Neural cell (in vitro differentiated cells): Measurements from ENCODE around the gene PDCD4. TPM values are rescaled to one million over a fixed set of nuclear protein-coding genes. Genes with fewer than 3 reads are reported as not detected.

ENCODE experiments used
- H2AFZ ChIP-seq: fragments of 200-600, 300-800 bp; sonication (generic), shearing (Covaris generic); 2 replicates; pipeline ENCODE4 v1.6.0; 2014; ENCODE audit warnings: low read depth, mild to moderate bottlenecking, antibody characterized with exemption, low read length, moderate library complexity
- H3F3A ChIP-seq: fragments of 200-600 bp; shearing (Covaris generic); 2 replicates; pipeline ENCODE4 v1.6.1; 2016; ENCODE audit warnings: mild to moderate bottlenecking, moderate library complexity, mixed read lengths, antibody characterized with exemption, low read length; ENCODE audit not compliant: insufficient read depth, poor library complexity, severe bottlenecking
- H3K27ac ChIP-seq: fragments of 200-600, 300-800 bp; sonication (generic), shearing (Covaris generic); 2 replicates; pipeline ENCODE4 v1.5.1; 2014; ENCODE audit warnings: mild to moderate bottlenecking, low read length, moderate library complexity
- H3K27me3 ChIP-seq: fragments of 300-800, 200-600 bp; sonication (generic), shearing (Covaris generic); 2 replicates; pipeline ENCODE4 v1.6.0; 2014; ENCODE audit warnings: mild to moderate bottlenecking, low read depth, low read length, moderate library complexity; ENCODE audit not compliant: insufficient read depth
- H3K36me3 ChIP-seq: fragments of 300-800, 200-600 bp; sonication (generic), shearing (Covaris generic); 2 replicates; pipeline ENCODE4 v1.5.1; 2014; ENCODE audit warnings: mild to moderate bottlenecking, antibody characterized with exemption, low read length, moderate library complexity; ENCODE audit not compliant: insufficient read depth
- H3K4me2 ChIP-seq: fragments of 300-800, 200-600 bp; sonication (generic), shearing (Covaris generic); 2 replicates; pipeline ENCODE4 v1.6.0; 2014; ENCODE audit warnings: mild to moderate bottlenecking, low read length
- H3K4me3 ChIP-seq: fragments of 300-800, 200-600 bp; sonication (generic), shearing (Covaris generic); 2 replicates; pipeline ENCODE4 v1.5.1; 2014; ENCODE audit warnings: mild to moderate bottlenecking, low read length, moderate library complexity
- H3K79me2 ChIP-seq: fragments of 200-600 bp; shearing (Covaris generic); replicated peaks from 2 replicates; pipeline ENCODE4 v1.6.0; 2014; ENCODE audit warnings: mild to moderate bottlenecking, low read length, moderate library complexity; ENCODE audit not compliant: insufficient read depth
- H3K9ac ChIP-seq: fragments of 300-800, 200-600 bp; sonication (generic), shearing (Covaris generic); 2 replicates; pipeline ENCODE4 v1.6.1; 2016; ENCODE audit warnings: mild to moderate bottlenecking, low read length, mixed read lengths
- H3K9me2 ChIP-seq: fragments of 200-600 bp; shearing (Covaris generic); 2 replicates; pipeline ENCODE4 v1.6.1; 2016; ENCODE audit warnings: mild to moderate bottlenecking, low read length, mixed read lengths; ENCODE audit not compliant: insufficient read depth
- H3K9me3 ChIP-seq: fragments of 200-600, 300-800 bp; sonication (generic), shearing (Covaris generic); 2 replicates; pipeline ENCODE4 v1.6.1; 2016; ENCODE audit warnings: mild to moderate bottlenecking, mixed run types, low read length, moderate library complexity, mixed read lengths
- H4K20me1 ChIP-seq: fragments of 200-600 bp; shearing (Covaris generic); 2 replicates; pipeline ENCODE4 v1.6.1; 2016; ENCODE audit warnings: mild to moderate bottlenecking, mixed run types; ENCODE audit not compliant: insufficient read depth
- EP300 ChIP-seq: fragments of 450-650 bp; conservative IDR thresholded peaks from 2 replicates; pipeline ENCODE4 v1.6.1; 2014; ENCODE audit warnings: antibody characterized with exemption, mild to moderate bottlenecking, moderate library complexity; ENCODE audit not compliant: poor library complexity, severe bottlenecking
- EZH2 ChIP-seq: fragments of 200-600, 300-800 bp; shearing (Covaris generic), sonication (generic); IDR thresholded peaks from 2 replicates; pipeline ENCODE4 v1.6.1; 2014; ENCODE audit warnings: antibody characterized with exemption, low read length, borderline replicate concordance, mild to moderate bottlenecking; ENCODE audit not compliant: insufficient read depth, poor library complexity, severe bottlenecking
- MXI1 ChIP-seq: fragments of 450-650 bp; conservative IDR thresholded peaks from 2 replicates; pipeline ENCODE4 v1.6.1; 2014; ENCODE audit warnings: antibody characterized with exemption, mild to moderate bottlenecking; ENCODE audit not compliant: poor library complexity, severe bottlenecking
- POLR2AphosphoS5 ChIP-seq: IDR thresholded peaks from 2 replicates; pipeline ENCODE4 v1.6.1; 2012
- RAD21 ChIP-seq: fragments of 450-650 bp; conservative IDR thresholded peaks from 2 replicates; pipeline ENCODE4 v1.6.1; 2014; ENCODE audit warnings: antibody characterized with exemption, mild to moderate bottlenecking, moderate library complexity
- SMC3 ChIP-seq: fragments of 450-650 bp; conservative IDR thresholded peaks from 2 replicates; pipeline ENCODE4 v1.6.1; 2014; ENCODE audit warnings: antibody characterized with exemption, mild to moderate bottlenecking, moderate library complexity; ENCODE audit not compliant: poor library complexity
- TAF1 ChIP-seq: IDR thresholded peaks from 2 replicates; pipeline ENCODE4 v1.6.1; 2012; ENCODE audit warnings: low read depth
- polyA plus RNA-seq: library from polyadenylated mRNA; depleted of rRNA; stranded (reverse); fragments of >200 nt; gene quantifications from 2 replicates; pipeline ENCODE4 v1.2.3, GENCODE V29; 2014
- TF ChIP-seq, protein P1 (sequence below): fragments of 450-650 bp; IDR thresholded peaks from 2 replicates; pipeline ENCODE4 v1.5.1; 2014; ENCODE audit warnings: antibody characterized with exemption, mild to moderate bottlenecking, moderate library complexity; ENCODE audit not compliant: poor library complexity, severe bottlenecking
- TF ChIP-seq, protein P2 (sequence below): IDR thresholded peaks from 2 replicates; pipeline ENCODE4 v1.6.1; 2012; ENCODE audit warnings: borderline replicate concordance

Gene PDCD4
- polyA plus RNA-seq, 1 donor from 2014 or later = 83.5 TPM

- TF ChIP-seq EP300 (no peak), RAD21 (no peak), POLR2AphosphoS5 (no peak), EZH2 (no peak), SMC3 (no peak), TAF1 (no peak), MXI1 (no peak)
- TF ChIP-seq, protein P1, sequence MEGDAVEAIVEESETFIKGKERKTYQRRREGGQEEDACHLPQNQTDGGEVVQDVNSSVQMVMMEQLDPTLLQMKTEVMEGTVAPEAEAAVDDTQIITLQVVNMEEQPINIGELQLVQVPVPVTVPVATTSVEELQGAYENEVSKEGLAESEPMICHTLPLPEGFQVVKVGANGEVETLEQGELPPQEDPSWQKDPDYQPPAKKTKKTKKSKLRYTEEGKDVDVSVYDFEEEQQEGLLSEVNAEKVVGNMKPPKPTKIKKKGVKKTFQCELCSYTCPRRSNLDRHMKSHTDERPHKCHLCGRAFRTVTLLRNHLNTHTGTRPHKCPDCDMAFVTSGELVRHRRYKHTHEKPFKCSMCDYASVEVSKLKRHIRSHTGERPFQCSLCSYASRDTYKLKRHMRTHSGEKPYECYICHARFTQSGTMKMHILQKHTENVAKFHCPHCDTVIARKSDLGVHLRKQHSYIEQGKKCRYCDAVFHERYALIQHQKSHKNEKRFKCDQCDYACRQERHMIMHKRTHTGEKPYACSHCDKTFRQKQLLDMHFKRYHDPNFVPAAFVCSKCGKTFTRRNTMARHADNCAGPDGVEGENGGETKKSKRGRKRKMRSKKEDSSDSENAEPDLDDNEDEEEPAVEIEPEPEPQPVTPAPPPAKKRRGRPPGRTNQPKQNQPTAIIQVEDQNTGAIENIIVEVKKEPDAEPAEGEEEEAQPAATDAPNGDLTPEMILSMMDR = no peak
- TF ChIP-seq, protein P2, sequence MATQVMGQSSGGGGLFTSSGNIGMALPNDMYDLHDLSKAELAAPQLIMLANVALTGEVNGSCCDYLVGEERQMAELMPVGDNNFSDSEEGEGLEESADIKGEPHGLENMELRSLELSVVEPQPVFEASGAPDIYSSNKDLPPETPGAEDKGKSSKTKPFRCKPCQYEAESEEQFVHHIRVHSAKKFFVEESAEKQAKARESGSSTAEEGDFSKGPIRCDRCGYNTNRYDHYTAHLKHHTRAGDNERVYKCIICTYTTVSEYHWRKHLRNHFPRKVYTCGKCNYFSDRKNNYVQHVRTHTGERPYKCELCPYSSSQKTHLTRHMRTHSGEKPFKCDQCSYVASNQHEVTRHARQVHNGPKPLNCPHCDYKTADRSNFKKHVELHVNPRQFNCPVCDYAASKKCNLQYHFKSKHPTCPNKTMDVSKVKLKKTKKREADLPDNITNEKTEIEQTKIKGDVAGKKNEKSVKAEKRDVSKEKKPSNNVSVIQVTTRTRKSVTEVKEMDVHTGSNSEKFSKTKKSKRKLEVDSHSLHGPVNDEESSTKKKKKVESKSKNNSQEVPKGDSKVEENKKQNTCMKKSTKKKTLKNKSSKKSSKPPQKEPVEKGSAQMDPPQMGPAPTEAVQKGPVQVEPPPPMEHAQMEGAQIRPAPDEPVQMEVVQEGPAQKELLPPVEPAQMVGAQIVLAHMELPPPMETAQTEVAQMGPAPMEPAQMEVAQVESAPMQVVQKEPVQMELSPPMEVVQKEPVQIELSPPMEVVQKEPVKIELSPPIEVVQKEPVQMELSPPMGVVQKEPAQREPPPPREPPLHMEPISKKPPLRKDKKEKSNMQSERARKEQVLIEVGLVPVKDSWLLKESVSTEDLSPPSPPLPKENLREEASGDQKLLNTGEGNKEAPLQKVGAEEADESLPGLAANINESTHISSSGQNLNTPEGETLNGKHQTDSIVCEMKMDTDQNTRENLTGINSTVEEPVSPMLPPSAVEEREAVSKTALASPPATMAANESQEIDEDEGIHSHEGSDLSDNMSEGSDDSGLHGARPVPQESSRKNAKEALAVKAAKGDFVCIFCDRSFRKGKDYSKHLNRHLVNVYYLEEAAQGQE = no peak
- no peak overlapping the region for H2AFZ ChIP-seq
- no peaks in the 10 kb centered on the region for H4K20me1 ChIP-seq
- peaks cover 66% of the 10 kb centered on the region for H3K79me2 ChIP-seq
- H3K9me2 ChIP-seq = no peaks in the 10 kb centered on the region
- H3K9me3 ChIP-seq = no peaks in the 10 kb centered on the region
- H3K9ac ChIP-seq = no peak overlapping the region
- H3K4me2 ChIP-seq = no peak overlapping the region
- no peaks in the 10 kb centered on the region for H3K27me3 ChIP-seq
- H3K27ac ChIP-seq = no peak overlapping the region
- no peaks in the 10 kb centered on the region for H3F3A ChIP-seq
- peaks cover 4% of the 10 kb centered on the region for H3K36me3 ChIP-seq
- no peak overlapping the region for H3K4me3 ChIP-seq
Measured at GRCh38 chr10:110947061-110947595, 75.4 kb downstream of the PDCD4 start.

Other genes starting within 250 kb of the PDCD4 start
- gene RBM20, start 227.6 kb upstream of the PDCD4 start, polyA plus RNA-seq = 0.07 and 0.58 TPM in 2 replicates
- gene BBIP1, start 47.3 kb downstream of the PDCD4 start, polyA plus RNA-seq = 73.3 and 74.5 TPM in 2 replicates
- 38.2 and 46.0 TPM in 2 replicates for gene SHOC2, start 47.7 kb downstream of the PDCD4 start, polyA plus RNA-seq
- 1.5 and 2.5 TPM in 2 replicates for gene ADRA2A, start 205.1 kb downstream of the PDCD4 start, polyA plus RNA-seq